SK-N-MC (cell line): ENCODE results near the gene TMOD2.

Experiments used
- EZH2 ChIP-seq: fragments of 200-600 bp; sonication (generic); IDR thresholded peaks from one replicate; pipeline ENCODE4 v1.6.1; 2017; ENCODE audit warnings: antibody characterized with exemption
- POLR2AphosphoS5 ChIP-seq: IDR thresholded peaks from 2 replicates; pipeline ENCODE4 v1.6.1; 2012; ENCODE audit warnings: mild to moderate bottlenecking, low read depth, low read length, borderline replicate concordance

DNA sequence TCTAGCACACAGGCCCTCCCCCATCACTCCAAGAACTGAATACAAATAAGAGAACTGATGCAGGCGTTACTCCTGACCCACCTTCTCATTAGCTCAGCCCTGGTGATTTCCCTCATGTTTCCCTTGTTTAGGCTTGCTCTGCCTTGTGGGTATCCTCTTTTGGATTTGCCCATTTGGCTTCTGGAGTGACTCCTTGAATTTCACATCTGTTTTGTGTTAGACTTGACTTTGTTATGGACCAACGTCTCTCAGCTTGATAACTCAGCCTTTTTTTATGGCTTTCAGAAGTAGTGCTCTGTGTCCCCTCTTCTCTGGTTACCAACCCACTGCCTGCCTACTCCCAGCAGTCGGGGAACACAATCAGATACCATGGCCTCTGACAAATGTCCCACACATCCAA lies 66.8 kb downstream of the TMOD2 start:
- TF ChIP-seq POLR2AphosphoS5 (no peak), EZH2 (no peak)
